ENCODE measurements around the gene CFB. TPM values are rescaled to one million over a fixed set of nuclear protein-coding genes. Genes with fewer than 3 reads are reported as not detected.

Gene CFB
- total RNA-seq, 4 donors from 2014 or later, result 9.0 to 59.7 (median 39.6) TPM

DNA sequence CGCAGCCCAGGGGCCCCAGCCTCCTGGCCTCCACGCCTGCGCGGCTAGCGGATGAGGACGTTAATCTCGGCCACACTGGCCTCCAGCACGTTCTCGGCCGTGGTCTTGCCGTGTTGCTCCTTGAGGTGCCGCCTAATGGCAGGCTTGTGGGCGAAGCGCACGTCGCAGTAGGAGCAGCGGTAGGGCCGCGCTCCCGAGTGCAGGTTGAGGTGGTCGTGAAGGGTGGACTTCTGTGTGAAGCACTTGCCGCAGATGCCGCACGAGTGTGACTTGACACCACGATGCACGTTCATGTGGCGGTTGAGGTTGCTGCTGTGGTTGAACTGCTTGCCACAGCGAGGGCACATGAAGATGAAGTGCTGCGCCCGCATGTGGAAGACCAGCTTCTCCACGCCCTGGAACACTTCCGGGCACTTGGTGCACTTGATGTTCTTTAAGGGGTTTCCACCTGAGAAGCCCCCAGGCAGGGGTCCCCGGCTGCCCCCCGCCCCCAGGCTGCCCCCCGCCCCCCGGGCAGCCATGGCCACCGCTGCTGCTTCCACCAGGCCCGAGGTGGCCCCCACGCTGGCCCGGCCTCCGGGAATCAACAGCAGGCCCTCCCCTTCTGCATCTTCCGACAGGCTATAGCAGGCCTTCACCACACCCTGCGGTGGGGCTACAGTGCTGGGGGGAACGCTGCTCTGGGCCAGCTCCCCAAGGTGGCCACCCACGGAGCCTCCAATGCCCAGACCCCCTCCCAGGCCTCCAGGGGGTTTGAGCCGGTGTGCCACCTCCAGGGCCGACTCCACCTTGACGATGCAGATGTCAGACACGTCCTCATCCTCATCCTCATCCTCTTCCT is 45.8 kb upstream of the CFB start:
- TF ChIP-seq POLR2A (IDR thresholded peaks at IDR 0.05) (no peak), EP300 (IDR thresholded peaks at IDR 0.05; ENCODE audit: low read depth) (no peak), POLR2AphosphoS5 (IDR thresholded peaks at IDR 0.05) (no peak)
- TF ChIP-seq, protein P1, sequence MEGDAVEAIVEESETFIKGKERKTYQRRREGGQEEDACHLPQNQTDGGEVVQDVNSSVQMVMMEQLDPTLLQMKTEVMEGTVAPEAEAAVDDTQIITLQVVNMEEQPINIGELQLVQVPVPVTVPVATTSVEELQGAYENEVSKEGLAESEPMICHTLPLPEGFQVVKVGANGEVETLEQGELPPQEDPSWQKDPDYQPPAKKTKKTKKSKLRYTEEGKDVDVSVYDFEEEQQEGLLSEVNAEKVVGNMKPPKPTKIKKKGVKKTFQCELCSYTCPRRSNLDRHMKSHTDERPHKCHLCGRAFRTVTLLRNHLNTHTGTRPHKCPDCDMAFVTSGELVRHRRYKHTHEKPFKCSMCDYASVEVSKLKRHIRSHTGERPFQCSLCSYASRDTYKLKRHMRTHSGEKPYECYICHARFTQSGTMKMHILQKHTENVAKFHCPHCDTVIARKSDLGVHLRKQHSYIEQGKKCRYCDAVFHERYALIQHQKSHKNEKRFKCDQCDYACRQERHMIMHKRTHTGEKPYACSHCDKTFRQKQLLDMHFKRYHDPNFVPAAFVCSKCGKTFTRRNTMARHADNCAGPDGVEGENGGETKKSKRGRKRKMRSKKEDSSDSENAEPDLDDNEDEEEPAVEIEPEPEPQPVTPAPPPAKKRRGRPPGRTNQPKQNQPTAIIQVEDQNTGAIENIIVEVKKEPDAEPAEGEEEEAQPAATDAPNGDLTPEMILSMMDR (IDR thresholded peaks at IDR 0.05), result no peak
- in situ Hi-C loops (cut with MboI; ENCODE audit: low pct_ligation_motif_present in 1 of 4, low pct_unique_long_range_greater_than_20kb in 1 of 4, low sequenced_read_pairs in 3 of 4) (loop anchor here in 1 of 4 donors (10.0 kb wide), 1 partner anchor 55 kb away; the partner anchor contains the start of genes NELFE and SKIC2), intact Hi-C loops (cut with DNase I; ENCODE audit: low total_unique reads) (loop anchor here (5.0 kb wide), 1 partner anchor 52 kb away; no protein-coding TSS in a partner anchor)
- H3K27me3 ChIP-seq, result no peaks in the 10 kb centered on the region
- H3K9me3 ChIP-seq, result no peaks in the 10 kb centered on the region
- H3K27ac ChIP-seq, result peak overlapping the region in 1 of 4 donors; percentile 92
- WGBS, 2 donors (ENCODE audit: low coverage in 1 of 2), result 91% methylated on average over 40 of the region's 49 CpGs; no CpG with 5 or more reads in 1 of the 2 donors
- no peaks in the 10 kb centered on the region for H3K36me3 ChIP-seq
- no peak for DNase-seq
- H3K4me1 ChIP-seq, result peaks cover 14 to 47% (median 34%) of the 10 kb centered on the region in 4 donors
- H3K4me3 ChIP-seq, result no peak overlapping the region

DNA sequence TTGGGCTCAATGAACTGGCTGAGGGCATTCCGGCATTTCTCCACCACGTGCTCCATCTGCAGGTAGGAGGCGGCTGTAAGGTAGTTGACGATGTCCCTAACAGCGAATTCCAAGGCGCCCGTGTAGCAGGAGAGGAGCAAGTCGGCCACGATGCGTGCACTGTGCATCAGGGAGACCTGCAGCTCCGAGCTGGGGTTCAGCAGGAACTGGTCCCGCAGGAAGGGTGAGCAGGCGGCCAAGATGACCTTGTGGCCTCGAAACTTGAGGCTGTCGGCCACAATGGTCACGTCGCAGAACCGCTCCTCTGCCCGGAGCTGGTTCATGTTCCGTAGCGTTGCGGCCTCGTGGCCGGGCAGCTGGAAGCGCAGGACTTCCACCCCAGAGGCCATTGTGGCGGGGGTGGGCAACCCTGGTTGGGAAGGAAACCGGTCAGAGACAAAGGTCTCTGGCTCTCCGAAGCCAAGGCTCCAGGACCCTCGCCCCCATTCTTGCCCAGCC is 44.9 kb upstream of the CFB start:
- no peaks in the 10 kb centered on the region for H3K36me3 ChIP-seq
- H3K27ac ChIP-seq, result peak overlapping the region; percentile 80 to 92 (median 87)
- in situ Hi-C loops (cut with MboI; ENCODE audit: low pct_ligation_motif_present in 1 of 4, low pct_unique_long_range_greater_than_20kb in 1 of 4, low sequenced_read_pairs in 3 of 4), result loop anchor here in 1 of 4 donors (10.0 kb wide), 1 partner anchor 54 kb away; the partner anchor contains the start of genes NELFE and SKIC2
- peaks cover 14 to 47% (median 34%) of the 10 kb centered on the region in 4 donors for H3K4me1 ChIP-seq
- intact Hi-C loops (cut with DNase I; ENCODE audit: low total_unique reads), result loop anchor here (5.0 kb wide), 1 partner anchor 51 kb away; no protein-coding TSS in a partner anchor
- peak; percentile 28 for DNase-seq
- H3K9me3 ChIP-seq, result no peaks in the 10 kb centered on the region
- no peak for TF ChIP-seq EP300 (IDR thresholded peaks at IDR 0.05; ENCODE audit: low read depth)
- TF ChIP-seq POLR2A (IDR thresholded peaks at IDR 0.05), result no peak
- TF ChIP-seq POLR2AphosphoS5 (IDR thresholded peaks at IDR 0.05), result no peak
- TF ChIP-seq, protein P1 (IDR thresholded peaks at IDR 0.05), result no peak
- 40 to 45% methylated on average over 1 to 24 of the region's 29 CpGs for WGBS, 2 donors (ENCODE audit: low coverage in 1 of 2)
- H3K4me3 ChIP-seq, result peak overlapping the region; percentile 51 to 72 (median 60)
- H3K27me3 ChIP-seq, result no peaks in the 10 kb centered on the region

DNA sequence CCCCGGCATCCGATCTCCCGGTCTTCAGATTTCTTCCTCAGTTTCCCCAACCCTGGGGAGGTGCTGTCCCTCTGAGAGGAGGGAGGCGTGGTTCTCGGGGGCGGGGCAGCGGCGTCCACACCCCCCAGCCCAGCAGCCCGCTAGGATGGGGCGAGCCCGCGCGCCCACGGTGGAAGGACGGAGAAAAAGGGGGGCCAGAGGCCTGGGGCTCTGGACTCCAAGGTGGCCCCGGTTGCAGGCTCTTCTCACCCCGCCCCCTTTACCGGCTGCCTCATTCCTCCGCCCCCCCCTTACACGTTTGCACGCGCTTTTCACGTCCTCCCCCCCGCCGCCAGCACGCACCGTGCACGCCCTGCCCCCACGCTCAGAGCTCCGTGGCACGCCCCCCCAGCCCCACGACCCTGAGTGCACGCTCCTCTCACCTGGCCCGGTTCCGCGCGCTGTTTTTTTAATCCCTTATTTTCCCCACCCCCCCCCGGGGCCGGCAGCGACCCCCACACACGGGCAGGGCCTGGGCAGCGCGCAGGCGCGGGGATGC is 44.4 kb upstream of the CFB start:
- Histone ChIP-seq H3K4me3 (peak overlapping the region; percentile 51 to 72 (median 60)), H3K36me3 (no peaks in the 10 kb centered on the region), H3K27ac (peak overlapping the region; percentile 80 to 92 (median 87)), H3K4me1 (peaks cover 13 to 43% (median 30%) of the 10 kb centered on the region in 4 donors), H3K27me3 (no peaks in the 10 kb centered on the region), H3K9me3 (no peaks in the 10 kb centered on the region)
- WGBS, 2 donors (ENCODE audit: low coverage in 1 of 2), result 1% methylated on average over 21 of the region's 45 CpGs; no CpG with 5 or more reads in 1 of the 2 donors
- intact Hi-C loops (cut with DNase I; ENCODE audit: low total_unique reads), result loop anchor here (5.0 kb wide), 1 partner anchor 51 kb away; no protein-coding TSS in a partner anchor
- TF ChIP-seq, protein P1 (IDR thresholded peaks at IDR 0.05), result no peak
- TF ChIP-seq POLR2A (IDR thresholded peaks at IDR 0.05), result no peak
- TF ChIP-seq POLR2AphosphoS5 (IDR thresholded peaks at IDR 0.05), result no peak
- no peak for TF ChIP-seq EP300 (IDR thresholded peaks at IDR 0.05; ENCODE audit: low read depth)
- DNase-seq, result peak; percentile 68
- in situ Hi-C loops (cut with MboI; ENCODE audit: low pct_ligation_motif_present in 1 of 4, low pct_unique_long_range_greater_than_20kb in 1 of 4, low sequenced_read_pairs in 3 of 4), result loop anchor here in 1 of 4 donors (10.0 kb wide), 1 partner anchor 53 kb away; the partner anchor contains the start of genes NELFE and SKIC2
